Small intestine (tissue), 7 donors: ENCODE measurements around the gene ELAVL3. TPM values are rescaled to one million over a fixed set of nuclear protein-coding genes. Genes with fewer than 3 reads are reported as not detected.
"Not testable (repeated sequence)": the region's sequence is repeated elsewhere in the genome, so short reads cannot be mapped to it uniquely, and the experiment has no call there.

ENCODE experiments used
- DNase-seq, 2 donors: peaks; one replicate each; pipeline versions ENCODE4 v3.0.0 to v3.0.0-alpha.2; 2013
- FAIRE-seq: peaks from 2 replicates; lab custom pipeline; 2012; peaks lifted over from hg19 to GRCh38; lab: Jason Lieb, UNC
- H3K27ac ChIP-seq, 3 donors: one replicate each; pipeline ENCODE4 v1.5.1; 2013; ENCODE audit warnings: low read length in 2 of 3, mild to moderate bottlenecking in 2 of 3, control low read depth in 1 of 3, inconsistent platforms in 1 of 3, low read depth in 1 of 3, moderate library complexity in 1 of 3
- H3K27me3 ChIP-seq, 3 donors: one replicate each; pipeline ENCODE4 v1.6.1; 2013; ENCODE audit warnings: low read length in 3 of 3, inconsistent platforms in 1 of 3; ENCODE audit not compliant: control insufficient read depth in 3 of 3, insufficient read depth in 3 of 3
- H3K36me3 ChIP-seq, 3 donors: one replicate each; pipeline ENCODE4 v1.6.1; 2013; ENCODE audit warnings: low read length in 3 of 3, inconsistent platforms in 1 of 3, low read depth in 1 of 3, mild to moderate bottlenecking in 1 of 3, moderate library complexity in 1 of 3; ENCODE audit not compliant: control insufficient read depth in 3 of 3, insufficient read depth in 2 of 3
- H3K4me1 ChIP-seq, 3 donors: one replicate each; pipeline ENCODE4 v1.6.1; 2013; ENCODE audit warnings: low read length in 2 of 3, inconsistent platforms in 1 of 3, low read depth in 1 of 3, mild to moderate bottlenecking in 1 of 3, moderate library complexity in 1 of 3; ENCODE audit not compliant: control insufficient read depth in 3 of 3, insufficient read depth in 2 of 3
- H3K4me3 ChIP-seq, 3 donors: one replicate each; pipeline ENCODE4 v1.5.1; 2013; ENCODE audit warnings: low read length in 3 of 3, control low read depth in 1 of 3, inconsistent platforms in 1 of 3, low read depth in 1 of 3, mild to moderate bottlenecking in 1 of 3, moderate library complexity in 1 of 3
- H3K9me3 ChIP-seq, 2 donors: one replicate each; pipeline ENCODE4 v1.6.1; 2013; ENCODE audit warnings: low read depth in 1 of 2, low read length in 1 of 2; ENCODE audit not compliant: control insufficient read depth in 2 of 2, insufficient read depth in 1 of 2
- WGBS, 3 donors: extraction: QIAGEN DNeasy Blood & Tissue Kit; methylation state at CpG; one replicate each; pipeline ENCODE4 v1.1.7; 2013; 5-methylcytosine and 5-hydroxymethylcytosine counted together
- polyA plus RNA-seq, 4 donors: library from polyadenylated mRNA; stranded (reverse) in 3 of 4; unstranded in 1 of 4; fragments of 200-250 nt in 3 of 4; fragments of 120-200 nt in 1 of 4; gene quantifications; one replicate each; pipeline versions ENCODE4 v1.2.1 to v1.2.3, GENCODE V29; 2013
- donor health status: healthy with polysubstance abuse.
- donor health status: control.
- donor health status: control.
- donor health status: Bipolar disorder and iron deficiency.
- donor health status: healthy.

The ELAVL3 gene
- polyA plus RNA-seq, 4 donors = 0.30 to 2.1 (median 0.63) TPM

- DNase-seq, H3K4me1 ChIP-seq, H3K9me3 ChIP-seq, H3K27ac ChIP-seq, FAIRE-seq, H3K27me3 ChIP-seq, H3K4me3 ChIP-seq, H3K36me3 ChIP-seq: not testable (repeated sequence)
- 81 to 91% (median 84%) methylated on average over 12 of the region's 12 CpGs for WGBS, 3 donors
Measured at GRCh38 chr19:11406703-11407236, 74.1 kb downstream of the ELAVL3 start.

DNA sequence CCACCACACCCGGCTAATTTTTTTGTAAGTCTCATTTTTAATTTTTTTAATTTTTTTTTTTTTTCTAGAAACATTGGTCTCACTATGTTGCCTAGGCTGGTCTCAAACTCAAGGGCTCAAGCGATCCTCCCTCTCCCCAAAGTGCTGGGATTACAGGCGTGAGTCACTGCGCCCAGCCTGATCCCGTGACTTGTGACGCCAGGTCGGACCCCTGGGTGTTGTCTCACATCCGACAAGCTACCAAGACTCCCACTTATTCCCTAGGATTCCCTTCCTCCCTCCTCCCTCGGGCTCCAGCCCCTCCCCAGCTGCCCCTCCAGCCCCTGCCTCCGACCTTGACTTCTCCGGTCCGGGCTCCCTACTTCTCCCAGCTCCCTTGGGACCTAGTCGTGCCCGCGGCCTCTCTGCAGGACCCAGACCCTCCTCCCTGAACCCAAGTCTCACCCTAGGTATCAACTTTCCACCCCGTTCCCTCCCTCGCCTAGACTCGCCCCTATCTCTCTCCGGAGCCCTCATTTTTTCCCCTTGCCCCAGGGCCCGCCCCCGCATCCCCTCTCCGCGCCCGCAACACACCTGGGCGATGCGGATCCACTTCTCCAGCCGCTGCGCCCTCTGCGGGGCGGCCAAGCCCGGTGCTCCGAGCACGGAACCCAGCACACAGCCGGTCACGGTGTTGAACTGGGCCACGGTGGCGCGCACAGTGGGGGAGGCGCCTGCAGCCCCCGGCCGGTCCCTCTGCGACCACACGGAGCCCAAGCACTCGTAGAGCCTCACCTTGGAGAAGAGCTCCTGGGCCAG is 74.8 kb downstream of the ELAVL3 start:
- 47 to 73% (median 72%) methylated on average over 44 of the region's 44 CpGs for WGBS, 3 donors
- Histone ChIP-seq H3K27me3 (peaks cover 0 to 9% (median 6%) of the 10 kb centered on the region in 3 donors), H3K27ac (no peak overlapping the region), H3K4me1 (no peaks in the 10 kb centered on the region), H3K9me3 (no peaks in the 10 kb centered on the region), H3K4me3 (no peak overlapping the region), H3K36me3 (no peaks in the 10 kb centered on the region)
- no peak for FAIRE-seq
- DNase-seq = no peak

DNA sequence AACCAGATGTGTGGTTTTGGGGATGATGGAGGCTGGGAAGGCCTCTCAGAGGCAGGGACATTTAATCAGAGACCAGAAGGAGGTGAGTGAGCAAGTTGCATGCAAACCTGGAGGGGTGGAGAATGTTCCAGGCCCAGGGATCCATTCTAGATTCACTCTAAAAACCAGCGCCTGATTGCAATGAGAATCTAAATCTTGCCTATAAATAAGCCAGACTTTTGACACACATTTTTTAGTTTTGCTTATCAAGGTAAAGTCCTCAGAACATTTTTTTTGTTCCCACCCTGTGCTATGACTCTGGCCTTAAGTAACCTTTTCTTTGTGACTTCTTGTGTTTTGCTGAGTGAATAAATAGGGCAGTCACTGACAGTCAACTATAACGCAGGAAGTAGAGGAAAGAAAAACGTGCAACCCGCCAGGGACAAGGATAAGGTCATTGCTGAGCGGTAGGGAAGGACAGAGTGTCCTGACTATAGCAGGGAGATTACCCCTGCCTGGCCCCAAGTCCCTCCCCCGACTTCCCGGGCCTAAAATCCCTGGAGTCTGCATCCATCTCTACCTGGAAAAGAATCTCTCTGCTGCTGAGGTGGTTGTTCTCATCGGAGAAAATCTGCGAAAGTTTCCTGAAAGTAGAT is 76.1 kb downstream of the ELAVL3 start:
- FAIRE-seq (no peak), DNase-seq (no peak)
- H3K4me3 ChIP-seq = no peak overlapping the region
- H3K36me3 ChIP-seq = no peaks in the 10 kb centered on the region
- 49 to 58% (median 57%) methylated on average over 9 of the region's 9 CpGs for WGBS, 3 donors
- peaks cover 0 to 9% (median 6%) of the 10 kb centered on the region in 3 donors for H3K27me3 ChIP-seq
- no peak overlapping the region for H3K27ac ChIP-seq
- no peaks in the 10 kb centered on the region for H3K9me3 ChIP-seq
- no peaks in the 10 kb centered on the region for H3K4me1 ChIP-seq

GRCh38 chr19:11401808-11402543 is 78.9 kb downstream of the ELAVL3 start:
- 67 to 84% (median 79%) methylated on average over 8 to 9 of the region's 9 CpGs for WGBS, 3 donors
- DNase-seq (no peak), FAIRE-seq (no peak)
- H3K36me3 ChIP-seq = no peaks in the 10 kb centered on the region
- no peak overlapping the region for H3K27ac ChIP-seq
- H3K4me3 ChIP-seq = no peak overlapping the region
- H3K9me3 ChIP-seq = no peaks in the 10 kb centered on the region
- peaks cover 0 to 9% (median 4%) of the 10 kb centered on the region in 3 donors for H3K27me3 ChIP-seq
- no peaks in the 10 kb centered on the region for H3K4me1 ChIP-seq

Other genes with a start within 250 kb of the ELAVL3 start
- gene ANGPTL8, start 241.4 kb downstream of the ELAVL3 start, polyA plus RNA-seq = 10 to 100 TPM in 1 of 4 donors, under 1 TPM in 1, not detected in 2; 0.16 to 13.0 TPM
- gene DOCK6, start 218.5 kb downstream of the ELAVL3 start, polyA plus RNA-seq = 10 to 100 TPM; 44.4 to 68.0 (median 51.0) TPM
- not detected for gene TSPAN16, start 184.9 kb downstream of the ELAVL3 start, polyA plus RNA-seq
- 10 to 100 TPM in 2 of 4 donors, 1 to 10 TPM in 2; 3.6 to 78.7 (median 9.3) TPM for gene RAB3D, start 141.4 kb downstream of the ELAVL3 start, polyA plus RNA-seq
- gene TMEM205, start 134.8 kb downstream of the ELAVL3 start, polyA plus RNA-seq = 100 to 1,000 TPM in 1 of 4 donors, 10 to 100 TPM in 3; 39.8 to 127 (median 86.7) TPM
- gene CCDC159, start 134.5 kb downstream of the ELAVL3 start, polyA plus RNA-seq = 10 to 100 TPM; 24.1 to 70.4 (median 50.3) TPM
- 1 to 10 TPM; 3.1 to 9.7 (median 6.2) TPM for gene PLPPR2, start 125.6 kb downstream of the ELAVL3 start, polyA plus RNA-seq
- gene SWSAP1, start 106.4 kb downstream of the ELAVL3 start, polyA plus RNA-seq = 1 to 10 TPM; 3.0 to 4.0 (median 3.2) TPM
- 10 to 100 TPM in 1 of 4 donors, 1 to 10 TPM in 2, under 1 TPM in 1; 0.45 to 12.0 (median 2.0) TPM for gene EPOR, start 96.7 kb downstream of the ELAVL3 start, polyA plus RNA-seq
- 1 to 10 TPM in 3 of 4 donors, not detected in 1; 1.1 to 5.6 (median 1.5) TPM for gene RGL3, start 61.7 kb downstream of the ELAVL3 start, polyA plus RNA-seq
- under 1 TPM in 2 of 4 donors, not detected in 2; 0.25 to 0.30 TPM for gene ODAD3, start 45.9 kb downstream of the ELAVL3 start, polyA plus RNA-seq
- 100 to 1,000 TPM; 118 to 453 (median 160) TPM for gene PRKCSH, start 45.4 kb downstream of the ELAVL3 start, polyA plus RNA-seq
- 10 to 100 TPM in 2 of 4 donors, 1 to 10 TPM in 2; 7.5 to 25.1 (median 10.4) TPM for gene ZNF653, start 24.8 kb upstream of the ELAVL3 start, polyA plus RNA-seq
- 100 to 1,000 TPM in 1 of 4 donors, 10 to 100 TPM in 3; 39.9 to 106 (median 86.9) TPM for gene ECSIT, start 48.1 kb upstream of the ELAVL3 start, polyA plus RNA-seq
- 10 to 100 TPM in 2 of 4 donors, 1 to 10 TPM in 2; 1.1 to 44.8 (median 15.9) TPM for gene CNN1, start 57.8 kb upstream of the ELAVL3 start, polyA plus RNA-seq
- gene ELOF1, start 78.2 kb upstream of the ELAVL3 start, polyA plus RNA-seq = 10 to 100 TPM; 39.0 to 80.3 (median 53.5) TPM
- gene ACP5, start 96.6 kb upstream of the ELAVL3 start, polyA plus RNA-seq = 100 to 1,000 TPM in 1 of 4 donors, 10 to 100 TPM in 3; 22.8 to 195 (median 33.3) TPM
- 10 to 100 TPM in 1 of 4 donors, 1 to 10 TPM in 3; 3.8 to 15.7 (median 6.0) TPM for gene ZNF627, start 116.4 kb upstream of the ELAVL3 start, polyA plus RNA-seq